ENCODE data around the gene PTPN5.

DNA sequence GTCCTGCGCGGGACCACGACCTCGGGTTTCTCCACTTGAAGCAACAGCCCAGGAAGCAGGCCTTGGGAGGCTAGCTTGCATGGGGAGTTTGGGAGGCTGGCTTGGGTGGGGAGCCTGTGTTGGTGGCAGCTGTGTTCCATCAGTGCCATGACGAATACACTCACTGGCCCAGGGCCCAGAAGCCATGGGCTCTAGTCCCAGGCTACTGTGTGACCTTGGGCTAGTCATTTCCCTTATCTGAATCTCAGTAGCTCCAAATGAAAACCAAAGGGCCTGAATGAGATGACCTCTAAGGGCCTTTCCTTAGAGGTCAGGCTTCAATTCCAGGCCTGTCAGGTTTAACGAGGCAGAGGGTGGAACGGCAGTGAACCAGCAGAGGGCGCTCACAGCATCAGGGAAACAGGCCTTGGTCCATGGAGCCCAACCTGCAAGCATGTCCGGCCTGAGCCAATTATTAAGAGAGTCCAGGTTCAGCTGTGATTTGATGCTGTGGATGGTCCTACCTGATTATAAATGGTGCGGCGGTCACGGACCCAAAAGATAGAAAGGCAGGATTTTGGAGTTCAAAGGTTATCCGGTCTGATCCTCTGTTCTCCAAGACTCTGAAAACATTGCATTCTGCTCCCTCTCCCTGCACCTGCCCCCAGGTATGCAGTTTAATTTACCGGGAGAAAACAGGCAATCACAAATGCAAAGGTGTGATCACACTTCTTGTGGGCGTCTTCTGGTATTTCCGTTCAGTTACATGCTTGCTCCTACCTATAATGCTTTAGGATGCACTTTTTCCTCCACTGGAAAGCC lies 15.9 kb downstream of the PTPN5 start:
- peak in 4 of 6 experiments; percentile 7 to 53 (median 14) for TF ChIP-seq CTCF (IDR thresholded peaks at IDR 0.05)
- no peak for TF ChIP-seq POLR2A (IDR thresholded peaks at IDR 0.05)
